ENCODE measurements around the gene ETV3L.

GRCh38 chr1:157095091-157095490, 4.5 kb downstream of the ETV3L start:
- TF ChIP-seq CTCF (IDR thresholded peaks at IDR 0.05) (no peak), EZH2phosphoT487 (IDR thresholded peaks at IDR 0.05) (no peak)
